Hair follicle dermal papilla cell (primary cell): ENCODE measurements around the gene CTXN2. TPM values are rescaled to one million over a fixed set of nuclear protein-coding genes. Genes with fewer than 3 reads are reported as not detected.

ENCODE experiments used
- total RNA-seq: library from RNA; depleted of rRNA; stranded (reverse); fragments of >200 nt; gene quantifications from 2 replicates; pipeline ENCODE4 v1.2.3, GENCODE V29; 2012

CTXN2 gene
- total RNA-seq: not detected in 2 replicates

GRCh38 chr15:48191574-48192225 lies at the start of gene CTXN2:
Gene CTXN2, plus strand, starts transcription at chr15:48191665. Its CDS starts 9,636 bp downstream, at chr15:48201301.

DNA sequence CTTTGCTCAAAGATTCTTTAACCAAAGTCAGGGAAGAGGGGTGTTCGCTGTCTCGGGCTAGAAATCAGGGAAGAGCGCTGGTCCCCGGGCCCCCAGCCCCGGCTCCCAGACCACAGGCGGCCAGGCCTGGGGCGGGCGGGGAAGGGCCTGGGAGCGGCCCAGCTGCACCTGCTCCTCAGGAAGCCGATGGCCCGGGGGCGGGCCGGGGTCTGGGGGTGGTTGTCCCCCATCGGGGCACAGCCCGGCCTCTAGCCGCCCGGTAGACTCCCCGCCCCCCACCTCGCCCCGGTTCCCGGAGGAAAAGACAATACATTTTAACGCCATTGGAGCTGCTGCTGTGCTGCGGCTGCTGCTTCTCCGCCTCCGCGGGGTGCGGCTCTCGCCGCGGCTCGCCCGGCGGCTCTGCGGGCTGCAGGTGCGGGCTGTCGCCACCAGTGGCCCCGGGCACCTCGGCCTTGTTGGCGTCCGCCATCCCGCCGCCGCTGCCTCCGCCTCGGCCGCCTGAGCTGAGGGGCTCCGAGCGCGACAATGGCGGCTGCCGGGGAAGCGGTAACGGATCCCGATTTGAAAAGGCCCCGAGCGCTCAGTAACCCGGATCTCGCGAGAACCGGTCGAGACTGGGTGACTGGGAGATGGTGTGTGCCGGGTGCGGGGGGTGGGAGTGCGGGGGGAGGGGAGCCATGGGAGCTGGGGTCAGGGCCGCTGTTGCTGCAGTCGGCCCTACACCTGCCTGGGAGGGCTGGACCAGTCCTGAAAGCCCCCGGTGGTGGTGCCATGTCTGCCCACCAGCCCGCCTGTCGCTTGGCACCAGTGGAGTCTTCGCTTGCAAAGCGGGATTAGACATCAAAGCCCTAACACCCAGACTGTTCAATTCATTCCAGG lies 13.5 kb upstream of the CTXN2 start, which contains the start of gene MYEF2:
Gene MYEF2, minus strand, starts transcription at position 530 of the 882 bp plus-strand sequence. Its CDS starts 58 bp downstream, at position 472.

DNA sequence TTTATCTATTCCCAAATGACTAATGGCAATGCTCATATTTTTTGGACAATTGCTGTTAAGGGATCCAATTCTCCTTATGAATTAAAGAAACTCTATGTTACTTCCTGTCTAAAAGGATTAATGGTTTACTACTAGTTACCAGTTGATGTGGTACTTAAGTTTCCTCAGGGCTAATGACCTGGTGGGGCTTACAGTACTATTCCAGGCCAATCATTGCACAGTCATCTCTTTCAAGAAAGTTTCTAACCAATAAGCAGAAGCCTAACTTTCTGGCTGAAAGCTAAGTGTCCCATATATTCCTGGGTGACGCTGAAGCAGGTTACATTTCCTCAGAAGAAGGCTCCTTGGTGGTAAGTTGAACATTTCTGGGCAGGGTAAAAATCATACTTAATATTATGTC lies 14.5 kb downstream of the CTXN2 start, which contains the start of gene SLC12A1:
Gene SLC12A1, plus strand, starts transcription at position 322 of the 400 bp plus-strand sequence. CDS start 1,418 bp downstream, outside the sequence.

Other genes with a start within 250 kb of the CTXN2 start
- gene SLC24A5, start 70.7 kb upstream of the CTXN2 start, total RNA-seq: 0.16 TPM in 1 of 2 replicates, not detected in the other
- 2.9 and 4.1 TPM in 2 replicates for gene MYEF2, start 13.4 kb upstream of the CTXN2 start, total RNA-seq
- not detected in 2 replicates for gene SLC12A1, start 14.6 kb downstream of the CTXN2 start, total RNA-seq
- 35.5 and 38.7 TPM in 2 replicates for gene DUT, start 139.8 kb downstream of the CTXN2 start, total RNA-seq